ENCODE data around the gene CATSPERB. TPM values are rescaled to one million over a fixed set of nuclear protein-coding genes. Genes with fewer than 3 reads are reported as not detected.

The CATSPERB gene
- total RNA-seq, 2 donors from 2014 or later = 1.2 to 2.3 TPM

- TF ChIP-seq POLR2AphosphoS5 (IDR thresholded peaks at IDR 0.05) (no peak), CTCF (IDR thresholded peaks at IDR 0.05) (no peak), POLR2A (IDR thresholded peaks at IDR 0.05) (no peak)
- no peaks in the 10 kb centered on the region for H3K27me3 ChIP-seq (replicated peaks; ENCODE audit: insufficient read depth)
- no peaks in the 10 kb centered on the region for H3K4me1 ChIP-seq (replicated peaks)
- H3K9me3 ChIP-seq = no peaks in the 10 kb centered on the region
- no peak for DNase-seq (ENCODE audit: low spot score)
- WGBS = 54% methylated on average over 8 of the region's 8 CpGs
- H3K4me3 ChIP-seq = no peak overlapping the region
- H3K36me3 ChIP-seq = no peaks in the 10 kb centered on the region
- no peak overlapping the region for H3K27ac ChIP-seq
- intact Hi-C loops (cut with DNase I) = no loop called here
Measured at GRCh38 chr14:91580876-91581577, 150.9 kb downstream of the CATSPERB start.

- Histone ChIP-seq H3K4me3 (no peak overlapping the region), H3K36me3 (no peaks in the 10 kb centered on the region), H3K27me3 (replicated peaks; ENCODE audit: insufficient read depth) (no peaks in the 10 kb centered on the region), H3K4me1 (replicated peaks) (no peaks in the 10 kb centered on the region), H3K27ac (no peak overlapping the region), H3K9me3 (no peaks in the 10 kb centered on the region)
- intact Hi-C loops (cut with DNase I) = no loop called here
- TF ChIP-seq CTCF (IDR thresholded peaks at IDR 0.05) (no peak), POLR2A (IDR thresholded peaks at IDR 0.05) (no peak), POLR2AphosphoS5 (IDR thresholded peaks at IDR 0.05) (no peak)
- DNase-seq (ENCODE audit: low spot score) = no peak
- 95% methylated on average over 18 of the region's 30 CpGs for WGBS
Measured at GRCh38 chr14:91577632-91578233, 154.2 kb downstream of the CATSPERB start.

GRCh38 chr14:91575469-91576208 lies 156.2 kb downstream of the CATSPERB start:
- Histone ChIP-seq H3K4me1 (replicated peaks) (no peaks in the 10 kb centered on the region), H3K27me3 (replicated peaks; ENCODE audit: insufficient read depth) (no peaks in the 10 kb centered on the region), H3K27ac (no peak overlapping the region), H3K4me3 (no peak overlapping the region), H3K9me3 (no peaks in the 10 kb centered on the region), H3K36me3 (no peaks in the 10 kb centered on the region)
- intact Hi-C loops (cut with DNase I) = no loop called here
- TF ChIP-seq POLR2AphosphoS5 (IDR thresholded peaks at IDR 0.05) (no peak), POLR2A (IDR thresholded peaks at IDR 0.05) (no peak), CTCF (IDR thresholded peaks at IDR 0.05) (no peak)
- 77% methylated on average over 13 of the region's 13 CpGs for WGBS
- no peak for DNase-seq (ENCODE audit: low spot score)

- H3K27me3 ChIP-seq (replicated peaks; ENCODE audit: insufficient read depth) = no peaks in the 10 kb centered on the region
- TF ChIP-seq POLR2AphosphoS5 (IDR thresholded peaks at IDR 0.05) (no peak), POLR2A (IDR thresholded peaks at IDR 0.05) (peak; percentile 12), CTCF (IDR thresholded peaks at IDR 0.05) (no peak)
- peak; percentile 54 for DNase-seq (ENCODE audit: low spot score)
- intact Hi-C loops (cut with DNase I) = no loop called here
- H3K4me3 ChIP-seq = peak overlapping the region; percentile 32 to 42
- 2% methylated on average over 59 of the region's 59 CpGs for WGBS
- H3K36me3 ChIP-seq = no peaks in the 10 kb centered on the region
- no peaks in the 10 kb centered on the region for H3K4me1 ChIP-seq (replicated peaks)
- H3K9me3 ChIP-seq = no peaks in the 10 kb centered on the region
- H3K27ac ChIP-seq = peak overlapping the region; percentile 17 to 58
Measured at GRCh38 chr14:91573894-91574837, 157.7 kb downstream of the CATSPERB start.
